ENCODE results near the gene KDM2A.

GRCh38 chr11:67117176-67117575 lies 1.9 kb upstream of the KDM2A start:
- TF ChIP-seq, protein P1, sequence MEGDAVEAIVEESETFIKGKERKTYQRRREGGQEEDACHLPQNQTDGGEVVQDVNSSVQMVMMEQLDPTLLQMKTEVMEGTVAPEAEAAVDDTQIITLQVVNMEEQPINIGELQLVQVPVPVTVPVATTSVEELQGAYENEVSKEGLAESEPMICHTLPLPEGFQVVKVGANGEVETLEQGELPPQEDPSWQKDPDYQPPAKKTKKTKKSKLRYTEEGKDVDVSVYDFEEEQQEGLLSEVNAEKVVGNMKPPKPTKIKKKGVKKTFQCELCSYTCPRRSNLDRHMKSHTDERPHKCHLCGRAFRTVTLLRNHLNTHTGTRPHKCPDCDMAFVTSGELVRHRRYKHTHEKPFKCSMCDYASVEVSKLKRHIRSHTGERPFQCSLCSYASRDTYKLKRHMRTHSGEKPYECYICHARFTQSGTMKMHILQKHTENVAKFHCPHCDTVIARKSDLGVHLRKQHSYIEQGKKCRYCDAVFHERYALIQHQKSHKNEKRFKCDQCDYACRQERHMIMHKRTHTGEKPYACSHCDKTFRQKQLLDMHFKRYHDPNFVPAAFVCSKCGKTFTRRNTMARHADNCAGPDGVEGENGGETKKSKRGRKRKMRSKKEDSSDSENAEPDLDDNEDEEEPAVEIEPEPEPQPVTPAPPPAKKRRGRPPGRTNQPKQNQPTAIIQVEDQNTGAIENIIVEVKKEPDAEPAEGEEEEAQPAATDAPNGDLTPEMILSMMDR (conservative IDR thresholded peaks at IDR 0.05; ENCODE audit: low read depth, low read length): no peak
- TF ChIP-seq EZH2 (IDR thresholded peaks at IDR 0.05; ENCODE audit: borderline replicate concordance, low read depth, low read length, poor library complexity, severe bottlenecking): no peak
